Fibroblast of peridontal ligament (primary cell): ENCODE measurements around the gene FGFR2.

Experiments used
- DNase-seq: peaks from one replicate; pipeline ENCODE4 v3.0.0-alpha.2; 2010; ENCODE audit errors: extremely low read depth

The FGFR2 gene

DNA sequence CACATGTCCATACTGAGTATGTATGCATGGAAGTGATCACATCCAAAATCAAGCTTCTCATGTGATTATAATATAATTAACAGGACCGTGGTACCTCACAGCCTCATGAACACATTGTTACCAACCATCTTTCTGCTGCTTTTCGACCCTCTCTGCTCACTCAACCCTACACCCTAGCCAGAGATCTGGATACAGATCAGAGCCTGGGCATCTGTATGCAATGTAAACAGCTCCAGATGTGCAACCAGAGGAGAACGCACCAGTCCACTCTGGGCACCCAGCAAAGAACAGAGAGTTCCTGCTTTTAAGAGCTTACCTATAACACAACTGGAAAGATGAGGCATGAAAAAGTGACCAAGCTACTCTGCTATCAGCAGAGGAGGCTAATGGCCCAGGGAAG is 145.1 kb downstream of the FGFR2 start:
- no peak for DNase-seq

DNA sequence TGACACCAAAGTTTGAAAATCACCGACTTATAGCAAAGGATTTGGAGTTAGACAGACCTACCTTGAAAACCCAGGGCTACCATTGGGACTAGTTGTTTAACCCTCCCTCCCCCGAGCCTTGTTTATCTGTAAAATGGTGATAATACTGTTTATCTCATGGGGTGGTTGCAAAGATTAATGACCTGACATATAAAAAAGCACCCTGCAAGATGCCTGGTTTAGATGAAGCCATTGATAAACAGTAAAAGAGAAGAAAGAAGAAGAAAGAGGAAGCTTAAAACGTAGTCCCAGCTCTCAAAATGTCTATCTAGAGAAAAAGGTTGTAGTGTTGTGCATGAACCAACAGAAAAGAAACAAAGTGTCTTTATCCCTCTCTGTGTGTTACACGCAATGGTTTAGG is 145.7 kb downstream of the FGFR2 start:
- no peak for DNase-seq

DNA sequence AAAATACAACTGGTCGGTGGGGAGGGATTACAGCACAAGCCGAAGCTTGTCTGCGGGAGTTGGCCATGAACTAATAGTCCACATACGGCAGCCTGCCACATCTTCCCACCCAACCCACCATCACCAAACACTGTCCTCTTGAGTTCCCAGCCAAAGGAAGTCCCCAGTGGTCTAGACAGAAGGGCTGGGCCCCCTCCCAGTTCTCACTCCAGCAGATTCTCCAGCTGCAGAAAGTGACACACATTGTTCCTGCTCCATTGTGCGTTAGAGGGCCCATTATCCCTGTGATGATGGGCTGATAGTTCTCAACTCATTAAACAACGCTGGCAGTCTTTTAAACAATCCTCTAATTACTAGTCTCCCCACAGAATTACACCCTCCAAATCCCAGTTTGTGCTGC is 148.0 kb downstream of the FGFR2 start:
- DNase-seq = no peak

DNA sequence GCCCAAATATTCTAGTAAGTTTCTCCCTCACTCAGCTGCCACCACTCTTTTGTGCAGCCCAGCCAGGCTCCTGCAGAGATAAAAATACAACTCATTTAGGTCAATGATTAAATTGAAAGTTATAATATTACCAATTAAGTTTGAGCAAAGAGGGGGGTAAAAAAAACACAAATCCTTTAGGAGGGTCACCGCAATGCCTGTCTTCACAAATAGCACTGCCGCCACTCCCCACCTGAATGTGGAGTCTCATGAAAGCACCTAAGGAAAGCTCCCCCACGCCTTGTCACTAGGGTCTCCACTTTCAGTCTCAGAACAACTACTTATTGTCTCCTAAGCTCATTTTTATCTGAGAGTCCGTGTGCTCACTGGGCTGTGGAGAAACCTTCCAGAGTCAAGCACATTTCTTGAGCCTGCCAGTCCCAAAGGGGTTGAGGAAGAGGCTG is 148.7 kb downstream of the FGFR2 start:
- no peak for DNase-seq

DNA sequence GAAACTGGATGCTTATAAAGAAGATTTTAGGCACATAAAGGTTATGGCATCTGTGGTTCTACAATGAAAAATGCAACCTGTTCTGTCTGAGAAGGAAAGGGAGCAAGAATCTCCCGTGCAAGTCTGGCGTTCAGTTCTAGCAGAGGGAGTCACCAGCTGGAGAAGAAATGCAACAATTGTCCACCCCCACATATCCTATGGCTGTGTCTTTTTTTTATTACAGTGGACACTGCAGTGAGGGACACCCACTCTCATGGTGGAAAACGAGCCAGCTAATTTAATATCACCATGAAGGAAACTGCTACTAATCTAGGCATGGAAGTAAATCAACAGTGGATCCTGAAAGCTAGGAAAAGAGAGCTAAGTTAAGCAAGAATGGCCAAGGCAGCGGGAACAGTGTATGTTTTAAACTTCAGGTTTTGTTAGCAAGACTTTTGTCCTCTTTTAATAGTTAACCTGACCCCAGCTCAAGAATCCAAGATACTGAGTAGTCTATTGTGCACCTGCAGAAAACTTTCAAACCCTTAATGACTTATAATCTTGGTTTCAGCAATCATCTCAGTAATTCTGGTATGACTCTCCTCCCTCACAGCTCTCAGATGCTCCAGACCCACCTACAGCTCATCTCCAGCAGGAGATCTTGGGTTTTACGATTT is 149.3 kb downstream of the FGFR2 start:
- no peak for DNase-seq

DNA sequence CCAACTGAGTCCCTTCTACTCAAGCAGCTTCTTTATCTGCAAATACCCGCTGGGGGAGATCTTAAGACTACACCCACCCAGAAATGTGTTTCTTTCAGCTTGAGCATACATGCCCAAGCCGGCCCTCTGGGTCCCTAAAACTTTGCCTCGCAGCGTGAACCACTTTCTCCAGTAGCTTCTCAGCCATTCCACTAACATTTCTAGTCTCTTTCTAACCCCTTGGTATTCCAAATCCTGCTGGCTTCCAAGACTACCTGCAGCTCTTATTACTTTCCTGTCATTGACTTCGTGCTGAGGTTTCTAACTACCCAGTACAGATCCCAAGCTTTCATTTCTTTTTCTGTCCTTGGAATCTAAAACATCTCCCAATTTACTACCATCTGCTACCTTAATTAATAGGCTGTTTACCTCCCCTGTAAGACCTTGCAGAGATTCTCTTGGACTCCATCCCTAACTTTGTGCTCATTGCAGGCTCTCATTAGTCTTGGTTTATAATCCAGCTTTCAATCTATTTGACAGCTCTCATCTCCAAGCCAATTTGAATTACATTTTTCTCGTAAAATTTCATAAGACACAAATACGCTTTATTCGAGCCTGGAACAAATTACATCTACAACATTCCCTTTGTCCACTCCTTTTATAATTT is 153.6 kb downstream of the FGFR2 start:
- DNase-seq = no peak

DNA sequence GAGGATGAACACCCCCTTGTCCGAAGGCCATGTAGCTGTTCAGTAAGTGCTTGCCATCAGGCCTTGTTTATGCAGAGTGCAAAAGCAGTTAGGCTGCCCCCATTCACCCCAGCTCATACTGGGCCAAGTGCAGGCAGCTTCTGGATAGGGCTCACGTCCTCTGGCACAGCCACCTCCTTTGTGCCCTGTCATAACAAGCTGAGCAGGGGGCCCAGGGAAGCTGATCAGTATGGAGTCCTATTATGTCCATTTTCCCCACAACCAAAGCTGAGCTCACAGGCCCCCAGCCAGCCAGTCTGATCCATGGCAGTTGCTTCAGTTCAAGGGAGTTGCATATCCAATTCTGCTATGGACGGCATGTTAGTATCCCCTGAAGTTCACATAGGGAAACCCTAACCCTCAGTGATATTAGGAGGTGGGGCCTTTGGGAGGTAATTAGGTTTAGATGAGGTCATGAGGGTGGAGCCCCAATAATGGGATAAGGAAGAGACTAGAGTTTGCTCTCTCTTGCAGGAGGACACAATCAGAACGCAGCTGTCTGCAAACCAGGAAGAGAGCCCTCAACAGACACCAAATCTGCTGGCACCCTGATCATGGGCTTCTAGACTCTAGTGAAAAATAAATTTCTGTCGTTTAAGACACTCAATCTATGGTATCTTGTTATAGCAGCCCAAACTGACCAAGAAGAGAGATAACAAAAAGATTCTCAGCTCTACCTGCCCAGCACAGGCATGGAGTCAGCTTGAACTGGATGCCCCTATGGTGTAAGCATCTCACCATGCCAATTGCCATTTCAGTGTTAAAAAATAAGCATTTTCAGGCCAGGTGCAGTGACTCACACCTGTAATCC is 155.9 kb downstream of the FGFR2 start:
- DNase-seq = no peak

DNA sequence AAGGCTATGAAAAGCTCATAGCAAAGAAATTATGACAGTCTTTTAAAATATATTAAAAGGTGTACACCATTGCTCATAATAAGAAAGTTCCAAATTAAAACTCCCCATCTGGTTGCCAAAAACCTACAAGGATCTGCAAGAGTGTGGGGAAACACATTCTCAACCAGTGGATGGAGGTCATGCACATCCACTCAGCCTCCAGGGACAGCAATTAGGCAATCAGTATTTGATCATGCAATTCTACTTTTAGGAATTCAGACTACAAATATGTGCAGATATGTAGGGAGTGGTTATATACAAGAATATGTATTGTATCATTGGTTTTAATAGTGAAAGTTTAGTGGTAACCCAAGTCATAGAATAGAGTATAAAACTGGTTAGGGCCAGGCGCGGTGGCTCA is 157.8 kb downstream of the FGFR2 start:
- no peak for DNase-seq

DNA sequence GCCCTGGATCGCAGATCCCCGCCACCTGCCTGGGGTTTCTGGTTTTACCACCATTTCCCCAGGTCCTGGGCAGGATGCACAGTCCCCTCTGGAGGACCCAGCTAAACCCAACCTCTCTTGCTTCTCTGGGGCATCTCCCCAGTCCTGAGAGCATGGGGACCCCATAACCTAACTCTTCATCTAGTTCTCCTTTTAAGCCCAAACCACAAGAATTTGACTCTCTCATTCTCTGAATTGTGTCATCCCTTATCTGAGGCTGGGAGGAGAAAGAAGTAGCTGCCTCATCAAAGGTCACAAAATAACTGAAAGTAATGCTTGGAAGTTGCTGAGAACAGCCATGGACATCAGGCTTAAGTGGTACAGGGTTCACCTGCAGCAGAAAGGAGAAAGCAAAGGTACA is 159.9 kb downstream of the FGFR2 start:
- no peak for DNase-seq

DNA sequence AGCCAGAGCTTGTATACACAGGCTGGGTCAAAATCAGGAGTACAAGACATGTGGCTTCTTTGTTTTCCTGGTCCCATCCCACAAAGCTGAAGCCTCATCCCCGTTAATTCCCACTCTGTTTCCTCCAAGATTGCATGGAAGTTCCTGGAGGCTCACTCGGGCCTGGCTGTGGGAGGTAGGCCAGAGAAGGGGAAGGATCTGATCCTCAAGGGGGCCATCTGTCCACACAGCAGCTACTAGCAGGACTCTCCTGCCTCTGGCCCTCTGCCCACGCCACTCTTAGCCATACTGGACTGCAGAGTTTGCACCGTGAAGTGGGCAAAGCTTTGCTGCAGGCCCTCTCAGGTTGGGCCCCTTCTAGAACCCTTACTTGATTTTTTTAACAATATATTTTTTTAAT is 160.6 kb downstream of the FGFR2 start:
- no peak for DNase-seq

DNA sequence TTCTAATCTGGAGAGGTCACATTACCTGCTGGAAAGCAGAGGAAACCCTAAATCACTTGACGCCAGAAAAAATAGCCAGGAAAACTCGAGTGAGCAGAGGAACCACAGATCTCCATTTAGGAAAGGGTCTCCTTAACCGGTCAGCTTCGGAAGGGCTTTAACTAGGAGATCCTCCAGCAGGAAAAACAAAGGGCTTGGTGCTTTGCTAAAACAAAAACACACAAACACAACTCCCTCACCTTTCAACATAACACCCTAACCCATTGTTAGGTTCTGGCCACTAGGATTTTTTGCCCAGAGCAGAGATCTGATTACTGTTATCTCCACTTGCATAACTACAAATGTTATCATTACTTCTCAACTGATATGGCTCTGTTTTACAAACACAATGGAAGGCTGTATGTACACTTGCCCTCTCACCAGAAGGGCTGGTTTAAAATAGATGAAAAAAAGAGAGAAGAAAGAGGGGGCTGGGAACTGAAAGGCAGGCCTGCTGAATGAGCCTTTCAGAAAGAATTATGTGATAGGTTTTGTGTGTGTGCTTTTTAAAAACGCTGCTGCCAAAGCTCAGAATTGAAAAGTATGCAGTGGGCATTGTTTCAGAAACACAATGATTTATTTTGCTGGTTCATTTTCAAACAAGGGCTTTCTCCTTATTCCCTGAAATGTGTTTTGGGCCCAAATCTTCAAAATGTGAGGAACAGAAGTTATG is 161.5 kb downstream of the FGFR2 start:
- no peak for DNase-seq

DNA sequence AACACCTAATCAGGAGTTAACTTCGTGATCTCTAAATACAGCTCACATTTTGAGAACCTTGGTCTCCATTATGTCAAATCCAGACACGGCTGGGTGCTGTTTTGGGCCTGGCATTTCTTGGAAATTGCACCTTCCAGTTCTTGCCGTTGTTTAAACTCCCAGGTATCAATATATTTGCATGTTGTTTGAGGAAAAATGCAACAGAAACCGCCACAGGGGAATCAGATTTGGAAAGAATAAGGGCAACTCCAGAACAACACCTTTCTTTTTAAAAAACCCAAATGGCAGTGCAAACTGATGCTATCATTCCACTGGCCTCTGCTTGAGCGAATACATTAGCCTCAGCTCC is 162.0 kb downstream of the FGFR2 start:
- no peak for DNase-seq

DNA sequence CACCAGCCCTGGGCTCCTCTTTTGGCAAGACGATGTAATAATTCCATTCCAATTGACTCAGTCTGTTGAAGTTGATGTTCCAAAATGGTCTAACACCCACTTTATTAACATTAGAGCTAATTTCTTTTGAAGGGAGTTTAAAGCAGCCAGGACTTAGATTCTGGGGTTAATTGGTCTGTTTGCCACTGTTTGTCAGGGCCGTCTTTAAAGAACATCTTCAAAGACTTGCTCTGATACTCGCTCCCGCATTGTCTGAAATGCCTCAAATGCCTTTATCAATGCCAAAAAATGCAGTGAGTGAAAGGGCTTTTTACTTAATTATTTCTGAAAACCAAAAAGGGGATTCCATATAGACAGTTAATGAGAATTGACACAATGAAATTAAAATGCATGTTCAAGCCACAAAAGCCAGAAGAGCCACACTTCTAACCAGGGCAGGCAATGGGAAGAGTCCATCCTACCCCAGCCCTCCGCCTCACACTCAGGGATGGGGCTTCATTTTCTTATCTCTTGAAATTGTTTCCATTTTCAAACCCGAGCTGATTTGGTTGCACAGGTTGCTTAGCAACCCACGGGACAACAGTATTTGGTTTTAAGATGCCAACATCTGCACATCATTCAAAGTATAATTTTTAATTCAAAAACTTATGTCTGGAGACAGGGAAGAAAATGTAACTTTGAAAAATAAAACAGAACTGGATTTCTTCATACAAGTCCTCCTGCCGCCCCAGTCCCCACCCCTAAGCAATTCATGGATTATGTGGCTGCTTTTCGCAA is 163.0 kb downstream of the FGFR2 start:
- no peak for DNase-seq

DNA sequence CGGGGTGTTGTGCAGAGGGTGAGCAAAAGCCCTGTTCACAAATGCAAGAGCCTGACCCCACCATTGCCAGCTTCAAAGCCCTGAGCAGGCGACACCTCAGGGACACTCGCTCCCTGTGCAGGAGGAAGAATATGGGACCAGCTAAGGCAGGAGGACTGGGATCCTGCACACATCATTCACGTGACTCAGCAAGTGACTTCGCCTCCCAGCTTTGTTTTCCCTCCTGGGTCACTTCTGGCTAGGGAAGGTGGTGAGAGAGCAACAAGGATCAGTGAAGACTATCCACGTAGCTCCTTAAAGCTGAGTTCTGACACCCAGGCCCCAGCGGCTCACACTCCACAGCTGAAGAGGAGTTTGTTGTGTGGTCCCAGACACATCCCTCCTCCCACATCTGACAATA is 164.3 kb downstream of the FGFR2 start:
- DNase-seq = no peak

DNA sequence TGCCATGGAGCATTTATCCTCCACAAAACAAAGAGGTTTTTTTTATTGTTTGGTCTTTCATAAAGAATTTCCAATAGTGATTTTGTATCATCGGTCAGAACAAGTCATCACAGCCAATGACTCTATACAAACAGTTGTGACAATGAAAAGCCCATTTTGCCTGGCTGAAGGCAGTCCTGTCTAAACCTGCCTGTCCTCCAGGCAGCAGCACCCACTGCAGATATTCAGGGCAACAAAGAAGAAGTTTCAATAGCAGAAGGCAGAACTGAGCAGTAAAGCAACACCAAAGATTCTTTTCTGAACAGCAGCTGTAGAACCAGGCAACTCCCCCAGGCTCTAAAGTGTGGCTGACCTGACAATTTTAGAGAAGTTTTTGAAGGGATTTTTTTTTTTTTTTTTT is 169.4 kb downstream of the FGFR2 start:
- DNase-seq = no peak
